Muscle layer of colon (tissue), 2 donors: ENCODE data around the gene EFNB3.
A peak's percentile ranks its signal among the peaks of the same experiment; 100 is the strongest.

Experiments used
- H3K27ac ChIP-seq: one replicate; pipeline ENCODE4 v1.7.0; 2013; ENCODE audit warnings: low read depth, mild to moderate bottlenecking, low read length, moderate library complexity
- H3K27me3 ChIP-seq, 2 donors: one replicate each; pipeline ENCODE4 v1.7.0; 2013; ENCODE audit warnings: low read length in 2 of 2, mild to moderate bottlenecking in 2 of 2; ENCODE audit not compliant: insufficient read depth in 2 of 2, control insufficient read depth in 1 of 2
- H3K36me3 ChIP-seq: one replicate; pipeline ENCODE4 v1.7.0; 2013; ENCODE audit warnings: mild to moderate bottlenecking, low read length; ENCODE audit not compliant: insufficient read depth
- H3K4me1 ChIP-seq: one replicate; pipeline ENCODE4 v1.7.0; 2013; ENCODE audit warnings: mild to moderate bottlenecking, low read length; ENCODE audit not compliant: insufficient read depth
- H3K4me3 ChIP-seq, 2 donors: one replicate each; pipeline ENCODE4 v1.7.0; 2013; ENCODE audit warnings: low read length in 2 of 2, low read depth in 1 of 2, mild to moderate bottlenecking in 1 of 2, moderate library complexity in 1 of 2
- H3K9ac ChIP-seq: one replicate; pipeline ENCODE4 v1.7.0; 2013; ENCODE audit warnings: low read length
- H3K9me3 ChIP-seq: one replicate; pipeline ENCODE4 v1.7.0; 2013; ENCODE audit warnings: mild to moderate bottlenecking, low read length
- donor health status: abdominal sarcoma.
- donor health status: Adenocarcinoma of cecum.

EFNB3 gene

GRCh38 chr17:7685533-7686221 is 19.3 kb upstream of the EFNB3 start:
- no peaks in the 10 kb centered on the region for H3K36me3 ChIP-seq
- H3K9ac ChIP-seq, result peak overlapping the region; percentile 99
- peaks cover 21% of the 10 kb centered on the region for H3K4me1 ChIP-seq
- H3K4me3 ChIP-seq, result peak overlapping the region; percentile 60 to 100
- no peaks in the 10 kb centered on the region for H3K27me3 ChIP-seq
- H3K9me3 ChIP-seq, result no peaks in the 10 kb centered on the region
- peak overlapping the region; percentile 94 for H3K27ac ChIP-seq

DNA sequence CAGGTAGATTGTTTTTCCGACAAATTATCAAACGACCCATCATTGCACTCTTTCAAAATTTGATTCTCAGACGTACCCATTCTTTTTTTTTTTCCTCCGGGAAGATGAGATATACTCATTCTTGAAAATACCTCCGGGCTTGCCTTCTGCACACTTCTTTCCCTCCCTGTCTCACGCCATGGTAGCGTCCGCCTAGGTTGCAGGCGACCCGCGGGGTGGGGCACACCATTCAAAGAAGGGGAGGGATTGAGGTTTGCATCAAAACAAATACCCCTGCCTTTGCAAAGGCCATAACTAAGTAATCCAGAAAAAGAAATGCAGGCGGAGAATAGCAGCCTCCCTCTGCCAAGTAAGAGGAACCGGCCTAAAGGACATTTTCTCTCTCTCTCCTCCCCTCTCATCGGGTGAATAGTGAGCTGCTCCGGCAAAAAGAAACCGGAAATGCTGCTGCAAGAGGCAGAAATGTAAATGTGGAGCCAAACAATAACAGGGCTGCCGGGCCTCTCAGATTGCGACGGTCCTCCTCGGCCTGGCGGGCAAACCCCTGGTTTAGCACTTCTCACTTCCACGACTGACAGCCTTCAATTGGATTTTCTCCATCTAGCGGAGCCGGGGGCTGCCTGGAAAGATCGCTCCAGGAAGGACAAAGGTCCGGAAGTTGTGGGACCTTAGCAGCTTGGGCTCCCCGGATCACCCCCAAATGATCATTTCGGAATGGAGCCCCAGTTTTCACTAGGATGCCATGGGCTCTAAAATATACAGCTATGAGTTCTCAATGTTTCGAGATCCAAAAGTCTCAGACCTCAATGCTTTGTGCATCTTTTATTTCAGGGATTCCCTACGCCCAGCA is 18.6 kb upstream of the EFNB3 start:
- H3K4me1 ChIP-seq, result peaks cover 21% of the 10 kb centered on the region

GRCh38 chr17:7687072-7687907 is 17.7 kb upstream of the EFNB3 start, which contains the start of gene TP53:
TSS of gene TP53 (minus strand) at chr17:7687490. CDS start at chr17:7676594, 10,896 bp downstream.
- H3K9ac ChIP-seq, result peak within 1 kb of the TSS; percentile 99
- no peaks in the 10 kb centered on the region for H3K27me3 ChIP-seq
- H3K9me3 ChIP-seq, result no peaks in the 10 kb centered on the region
- peaks cover 21% of the 10 kb centered on the region for H3K4me1 ChIP-seq
- H3K4me3 ChIP-seq, result peak within 1 kb of the TSS; percentile 60 to 100
- H3K27ac ChIP-seq, result peak within 1 kb of the TSS; percentile 94
- no peaks in the 10 kb centered on the region for H3K36me3 ChIP-seq

More for the DNA sequence above, 18.6 kb upstream of the EFNB3 start:
- Histone ChIP-seq H3K27me3 (no peaks in the 10 kb centered on the region), H3K27ac (peak overlapping the region; percentile 94), H3K9ac (peak overlapping the region; percentile 99), H3K36me3 (no peaks in the 10 kb centered on the region), H3K4me3 (peak overlapping the region; percentile 60 to 100), H3K9me3 (no peaks in the 10 kb centered on the region)

DNA sequence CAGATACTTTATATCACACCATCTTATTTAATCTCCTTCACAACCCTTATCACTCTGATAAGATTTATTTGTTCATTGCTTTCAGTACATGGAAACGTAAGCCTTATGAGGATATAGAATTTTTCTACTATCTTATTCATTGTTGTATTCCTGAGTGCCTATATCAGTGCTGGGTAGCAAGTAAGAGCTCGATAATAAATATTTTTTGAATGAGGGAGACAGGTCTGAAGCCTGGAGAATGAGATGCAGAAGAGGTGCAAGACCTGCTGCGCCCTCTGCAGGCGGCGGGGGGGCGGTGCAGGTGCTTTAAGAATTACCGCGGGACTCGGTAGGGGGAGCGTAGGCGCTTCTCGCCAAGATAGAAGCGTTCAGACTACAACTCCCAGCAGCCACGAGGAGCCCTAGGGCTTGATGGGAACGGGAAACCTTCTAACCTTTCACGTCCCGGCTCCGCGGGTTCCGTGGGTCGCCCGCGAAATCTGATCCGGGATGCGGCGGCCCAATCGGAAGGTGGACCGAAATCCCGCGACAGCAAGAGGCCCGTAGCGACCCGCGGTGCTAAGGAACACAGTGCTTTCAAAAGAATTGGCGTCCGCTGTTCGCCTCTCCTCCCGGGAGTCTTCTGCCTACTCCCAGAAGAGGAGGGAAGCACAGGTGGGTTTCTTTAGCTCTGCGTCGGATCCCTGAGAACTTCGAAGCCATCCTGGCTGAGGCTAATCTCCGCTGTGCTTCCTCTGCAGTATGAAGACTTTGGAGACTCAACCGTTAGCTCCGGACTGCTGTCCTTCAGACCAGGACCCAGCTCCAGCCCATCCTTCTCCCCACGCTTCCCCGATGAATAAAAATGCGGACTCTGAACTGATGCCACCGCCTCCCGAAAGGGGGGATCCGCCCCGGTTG is 16.8 kb upstream of the EFNB3 start, which contains the start of gene WRAP53:
Gene WRAP53 (plus strand): TSS at position 570 of the 900 bp plus-strand sequence. CDS start 172 bp downstream, at position 742.
- peak within 1 kb of the TSS; percentile 99 for H3K9ac ChIP-seq

DNA sequence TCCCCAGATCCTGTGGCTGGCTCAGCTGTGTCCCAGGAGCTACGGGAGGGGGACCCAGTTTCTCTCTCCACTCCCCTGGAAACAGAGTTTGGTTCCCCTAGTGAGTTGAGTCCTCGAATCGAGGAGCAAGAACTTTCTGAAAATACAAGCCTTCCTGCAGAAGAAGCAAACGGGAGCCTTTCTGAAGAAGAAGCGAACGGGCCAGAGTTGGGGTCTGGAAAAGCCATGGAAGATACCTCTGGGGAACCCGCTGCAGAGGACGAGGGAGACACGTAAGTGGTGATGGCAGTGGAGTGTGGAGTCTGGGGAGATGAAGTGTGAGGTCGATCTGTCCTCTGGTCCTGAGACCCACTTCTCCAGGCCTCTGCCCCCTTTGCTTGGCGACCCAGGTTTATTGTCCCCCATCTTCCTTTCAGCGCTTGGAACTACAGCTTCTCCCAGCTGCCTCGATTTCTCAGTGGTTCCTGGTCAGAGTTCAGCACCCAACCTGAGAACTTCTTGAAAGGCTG is 16.1 kb upstream of the EFNB3 start:
- peaks cover 21% of the 10 kb centered on the region for H3K4me1 ChIP-seq
- peak overlapping the region; percentile 53 for H3K27ac ChIP-seq

More for the DNA sequence above, 16.8 kb upstream of the EFNB3 start, which contains the start of gene WRAP53:
- Histone ChIP-seq H3K27ac (peak within 1 kb of the TSS; percentile 94), H3K4me1 (peaks cover 21% of the 10 kb centered on the region), H3K36me3 (no peaks in the 10 kb centered on the region), H3K4me3 (peak within 1 kb of the TSS; percentile 60 to 100), H3K9me3 (no peaks in the 10 kb centered on the region), H3K27me3 (no peaks in the 10 kb centered on the region)

GRCh38 chr17:7695586-7695985 is 9.4 kb upstream of the EFNB3 start:
- H3K27me3 ChIP-seq, result no peaks in the 10 kb centered on the region
- no peak overlapping the region for H3K9ac ChIP-seq
- H3K4me3 ChIP-seq, result no peak overlapping the region
- H3K27ac ChIP-seq, result no peak overlapping the region
- no peaks in the 10 kb centered on the region for H3K9me3 ChIP-seq
- H3K36me3 ChIP-seq, result no peaks in the 10 kb centered on the region
- H3K4me1 ChIP-seq, result no peaks in the 10 kb centered on the region

More for the DNA sequence above, 16.1 kb upstream of the EFNB3 start:
- H3K36me3 ChIP-seq, result no peaks in the 10 kb centered on the region
- H3K9ac ChIP-seq, result peak overlapping the region; percentile 57
- H3K27me3 ChIP-seq, result no peaks in the 10 kb centered on the region
- peak overlapping the region; percentile 58 to 80 for H3K4me3 ChIP-seq
- no peaks in the 10 kb centered on the region for H3K9me3 ChIP-seq

DNA sequence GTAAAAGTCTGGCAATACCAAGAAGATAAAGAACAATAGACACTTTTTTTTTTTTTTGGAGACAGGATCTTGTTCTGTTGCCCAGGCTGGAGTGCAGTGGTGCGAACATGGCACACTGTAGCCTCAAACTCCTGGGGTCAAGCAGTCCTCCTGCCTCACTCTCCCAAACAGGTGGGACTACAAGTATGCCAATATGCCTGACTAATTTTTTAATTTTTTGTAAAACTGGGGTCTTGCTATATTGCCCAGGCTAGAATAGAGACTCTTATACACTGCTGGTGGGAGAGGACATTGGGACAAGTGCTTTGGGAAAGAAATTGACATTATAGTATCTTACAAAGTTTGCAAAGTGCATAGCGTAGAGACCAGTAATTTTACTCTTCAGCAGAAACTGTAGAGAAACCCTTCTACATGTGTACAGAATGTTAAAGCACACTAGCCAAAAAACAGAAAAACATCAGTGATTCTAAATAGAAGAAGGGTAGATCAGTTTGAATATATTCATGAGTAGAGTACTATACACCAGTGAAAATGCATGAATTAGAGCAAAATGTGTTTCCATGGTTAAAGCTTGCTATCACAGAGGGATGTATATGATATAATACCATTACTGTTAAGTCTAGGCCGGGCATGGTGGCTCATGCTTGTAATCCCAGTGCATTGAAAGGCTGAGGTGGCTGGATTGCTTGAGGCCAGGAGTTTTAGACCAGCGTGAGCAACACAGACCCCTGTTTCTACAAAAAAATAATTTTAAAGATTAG is 7.0 kb upstream of the EFNB3 start:
- peaks cover 0 to 4% of the 10 kb centered on the region in 2 donors for H3K27me3 ChIP-seq
- no peak overlapping the region for H3K9ac ChIP-seq
- H3K4me1 ChIP-seq, result no peaks in the 10 kb centered on the region
- H3K27ac ChIP-seq, result no peak overlapping the region
- no peak overlapping the region for H3K4me3 ChIP-seq
- no peaks in the 10 kb centered on the region for H3K9me3 ChIP-seq
- peaks cover 8% of the 10 kb centered on the region for H3K36me3 ChIP-seq

DNA sequence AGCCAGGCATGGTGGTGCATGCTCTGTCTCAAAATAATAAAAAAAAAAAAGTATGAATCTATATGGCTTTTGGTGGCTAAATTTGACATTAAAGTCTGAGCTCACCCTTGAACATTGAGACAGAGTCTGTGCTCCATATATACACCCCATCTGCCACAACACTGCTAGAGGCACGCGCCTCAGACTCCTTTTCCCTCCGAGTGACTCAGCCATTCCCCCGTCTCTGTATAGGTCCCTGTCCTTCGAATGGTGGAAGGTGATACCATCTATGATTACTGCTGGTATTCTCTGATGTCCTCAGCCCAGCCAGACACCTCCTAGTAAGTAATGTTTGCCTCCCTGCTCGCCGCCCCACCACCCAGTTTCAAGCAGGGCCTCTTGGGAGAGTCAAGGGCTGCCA is 4.5 kb upstream of the EFNB3 start:
- Histone ChIP-seq H3K4me3 (no peak overlapping the region), H3K4me1 (peaks cover 5% of the 10 kb centered on the region), H3K27me3 (peaks cover 14 to 29% of the 10 kb centered on the region in 2 donors), H3K27ac (no peak overlapping the region), H3K9ac (no peak overlapping the region), H3K36me3 (peaks cover 8% of the 10 kb centered on the region), H3K9me3 (no peaks in the 10 kb centered on the region)

DNA sequence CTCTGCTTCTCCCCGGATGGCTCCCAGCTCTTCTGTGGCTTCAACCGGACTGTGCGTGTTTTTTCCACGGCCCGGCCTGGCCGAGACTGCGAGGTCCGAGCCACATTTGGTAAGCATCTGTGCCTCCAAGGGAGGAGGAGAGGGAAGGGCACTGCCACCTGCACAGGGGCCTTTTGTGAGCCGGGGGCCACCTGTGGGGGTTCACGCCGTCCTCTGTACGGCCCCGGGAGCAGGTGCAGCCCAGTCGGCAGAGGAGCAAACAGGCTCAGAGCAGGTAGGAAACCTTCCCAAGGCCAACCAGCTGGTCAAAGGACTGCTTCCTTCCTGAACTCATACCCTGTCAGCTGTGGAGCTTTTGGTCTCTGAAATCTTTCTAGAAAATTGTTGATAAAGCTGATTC is 3.3 kb upstream of the EFNB3 start:
- Histone ChIP-seq H3K4me1 (peaks cover 5% of the 10 kb centered on the region), H3K9ac (no peak overlapping the region), H3K27ac (no peak overlapping the region), H3K36me3 (peaks cover 8% of the 10 kb centered on the region), H3K9me3 (no peaks in the 10 kb centered on the region), H3K4me3 (no peak overlapping the region), H3K27me3 (peaks cover 19 to 40% of the 10 kb centered on the region in 2 donors)
